Activated B cell treated with CpG ODN at 0.5 μM for 24 hours (primary cell): Measurements from ENCODE around the gene TTPAL. TPM values are rescaled to one million over a fixed set of nuclear protein-coding genes. Genes with fewer than 3 reads are reported as not detected.

Source experiments
- ATAC-seq: fragments of 200-7000 bp; cut with Tn5 transposase; one replicate; pipeline ENCODE4 v1.10.0; 2021; ENCODE audit warnings: low read depth, mild to moderate bottlenecking, moderate library complexity
- CTCF ChIA-PET: fragments of 350-600 bp; sonication (Branson Sonifier 250); formaldehyde crosslinking; loops from one replicate; lab custom pipeline; 2021; ENCODE audit warnings: antibody characterized with exemption; lab: Charles Lee
- POLR2A ChIA-PET: fragments of 350-600 bp; sonication (Branson Sonifier 250); formaldehyde crosslinking; loops from one replicate; lab custom pipeline; 2021; ENCODE audit warnings: antibody characterized with exemption; lab: Charles Lee
- DNase-seq: peaks from one replicate; pipeline ENCODE4 v3.0.0; 2022
- H3K27ac Mint-ChIP-seq: one replicate; pipeline ENCODE4 v1.8.0; 2020; ENCODE audit warnings: mixed read lengths
- H3K27me3 Mint-ChIP-seq: one replicate; pipeline ENCODE4 v1.8.0; 2021; ENCODE audit warnings: mixed read lengths
- H3K36me3 Mint-ChIP-seq: one replicate; pipeline ENCODE4 v1.8.0; 2021; ENCODE audit warnings: low read depth, mixed read lengths
- H3K4me1 Mint-ChIP-seq: one replicate; pipeline ENCODE4 v1.8.0; 2021; ENCODE audit warnings: mixed read lengths
- H3K4me3 Mint-ChIP-seq: one replicate; pipeline ENCODE4 v1.8.0; 2020; ENCODE audit warnings: mild to moderate bottlenecking, mixed read lengths
- H3K9me3 Mint-ChIP-seq: one replicate; pipeline ENCODE4 v1.8.0; 2020; ENCODE audit warnings: mixed read lengths
- CTCF ChIP-seq: fragments of 200-600 bp; IDR thresholded peaks from one replicate; pipeline ENCODE4 v1.8.0; 2022; ENCODE audit warnings: antibody characterized with exemption, mild to moderate bottlenecking
- intact Hi-C: fragments of 100-400 bp; cut with micrococcal nuclease; formaldehyde crosslinking; loops from one replicate; pipeline ENCODE4 v1.15.1; 2024
- total RNA-seq: library from RNA; stranded (reverse); gene quantifications from 2 replicates; pipeline ENCODE4 v1.2.3, GENCODE V29; 2022

Gene TTPAL
- total RNA-seq, 1 donor from 2014 or later = 27.5 TPM

- no peak for DNase-seq
- no peak for TF ChIP-seq CTCF
- no peaks in the 10 kb centered on the region for H3K9me3 Mint-ChIP-seq
- POLR2A ChIA-PET = no interaction called here
- H3K4me1 Mint-ChIP-seq = no peaks in the 10 kb centered on the region
- ATAC-seq = no peak
- no peak overlapping the region for H3K4me3 Mint-ChIP-seq
- peaks cover 12% of the 10 kb centered on the region for H3K27me3 Mint-ChIP-seq
- CTCF ChIA-PET = no interaction called here
- no peak overlapping the region for H3K27ac Mint-ChIP-seq
- intact Hi-C loops = no loop called here
- H3K36me3 Mint-ChIP-seq = no peaks in the 10 kb centered on the region
These were observed 39.9 kb upstream of the TTPAL start for GRCh38 chr20:44435630-44436335.

DNA sequence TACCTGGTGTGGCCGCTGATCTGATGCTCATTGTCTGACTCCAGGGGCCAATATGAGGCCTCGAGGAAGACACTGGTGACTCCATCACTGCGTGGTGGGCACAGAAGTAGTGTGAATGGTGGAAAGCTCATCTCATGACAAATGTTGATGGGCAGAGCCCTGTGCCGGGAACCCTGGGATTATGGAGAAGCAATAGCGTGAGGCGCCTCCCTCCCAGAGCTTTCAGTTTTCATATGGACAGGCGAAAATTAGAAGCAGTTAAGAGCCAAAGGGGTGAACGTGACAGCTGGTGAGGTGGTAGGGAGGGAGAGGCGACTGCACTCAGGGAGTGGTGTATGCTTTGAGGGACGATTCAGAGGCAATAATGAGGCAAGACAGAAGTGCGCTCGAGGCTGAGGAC lies 39.3 kb upstream of the TTPAL start:
- ATAC-seq (no peak), DNase-seq (no peak)
- no peak for TF ChIP-seq CTCF
- H3K9me3 Mint-ChIP-seq = no peaks in the 10 kb centered on the region
- intact Hi-C loops = no loop called here
- no peak overlapping the region for H3K4me3 Mint-ChIP-seq
- no peaks in the 10 kb centered on the region for H3K4me1 Mint-ChIP-seq
- H3K36me3 Mint-ChIP-seq = no peaks in the 10 kb centered on the region
- CTCF ChIA-PET = no interaction called here
- peaks cover 12% of the 10 kb centered on the region for H3K27me3 Mint-ChIP-seq
- POLR2A ChIA-PET = no interaction called here
- no peak overlapping the region for H3K27ac Mint-ChIP-seq

- no peak overlapping the region for H3K27ac Mint-ChIP-seq
- no peaks in the 10 kb centered on the region for H3K9me3 Mint-ChIP-seq
- no peaks in the 10 kb centered on the region for H3K4me1 Mint-ChIP-seq
- no peaks in the 10 kb centered on the region for H3K36me3 Mint-ChIP-seq
- ATAC-seq = no peak
- ChIA-PET POLR2A (no interaction called here), CTCF (no interaction called here)
- no peak for TF ChIP-seq CTCF
- no peak for DNase-seq
- no peak overlapping the region for H3K4me3 Mint-ChIP-seq
- peaks cover 12% of the 10 kb centered on the region for H3K27me3 Mint-ChIP-seq
- intact Hi-C loops = no loop called here
These were observed 38.2 kb upstream of the TTPAL start for GRCh38 chr20:44437497-44437896.

GRCh38 chr20:44438782-44439181 lies 36.9 kb upstream of the TTPAL start:
- ChIA-PET CTCF (no interaction called here), POLR2A (no interaction called here)
- intact Hi-C loops = no loop called here
- no peak overlapping the region for H3K4me3 Mint-ChIP-seq
- peaks cover 12% of the 10 kb centered on the region for H3K27me3 Mint-ChIP-seq
- no peak for ATAC-seq
- H3K9me3 Mint-ChIP-seq = no peaks in the 10 kb centered on the region
- H3K27ac Mint-ChIP-seq = no peak overlapping the region
- H3K4me1 Mint-ChIP-seq = no peaks in the 10 kb centered on the region
- H3K36me3 Mint-ChIP-seq = no peaks in the 10 kb centered on the region
- TF ChIP-seq CTCF = no peak
- no peak for DNase-seq

DNA sequence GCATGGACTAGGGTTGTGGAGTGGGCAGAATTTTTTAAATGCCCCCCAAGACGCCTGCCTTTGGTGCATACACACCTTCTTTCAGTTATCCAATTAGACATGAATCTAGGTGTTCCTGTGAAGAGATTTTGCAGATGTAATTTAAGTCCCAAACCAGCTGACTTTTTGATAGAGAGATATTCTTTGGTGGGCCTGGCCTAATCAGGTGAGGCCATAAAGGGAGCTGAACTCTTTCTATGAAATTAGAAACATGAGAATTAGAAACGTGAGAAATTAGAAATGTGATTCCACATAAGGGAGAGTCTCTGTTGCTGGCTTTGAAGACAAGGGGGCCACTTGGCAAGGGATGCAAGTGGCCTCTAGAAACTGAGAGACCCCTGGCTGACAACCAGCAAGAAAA lies 36.4 kb upstream of the TTPAL start:
- Mint-ChIP-seq H3K27me3 (peaks cover 12% of the 10 kb centered on the region), H3K36me3 (no peaks in the 10 kb centered on the region), H3K9me3 (no peaks in the 10 kb centered on the region), H3K4me1 (no peaks in the 10 kb centered on the region), H3K27ac (no peak overlapping the region), H3K4me3 (no peak overlapping the region)
- intact Hi-C loops = no loop called here
- POLR2A ChIA-PET = no interaction called here
- TF ChIP-seq CTCF = no peak
- DNase-seq (no peak), ATAC-seq (no peak)
- CTCF ChIA-PET = no interaction called here
